ENCODE results near the gene CAPN7.

The CAPN7 gene

DNA sequence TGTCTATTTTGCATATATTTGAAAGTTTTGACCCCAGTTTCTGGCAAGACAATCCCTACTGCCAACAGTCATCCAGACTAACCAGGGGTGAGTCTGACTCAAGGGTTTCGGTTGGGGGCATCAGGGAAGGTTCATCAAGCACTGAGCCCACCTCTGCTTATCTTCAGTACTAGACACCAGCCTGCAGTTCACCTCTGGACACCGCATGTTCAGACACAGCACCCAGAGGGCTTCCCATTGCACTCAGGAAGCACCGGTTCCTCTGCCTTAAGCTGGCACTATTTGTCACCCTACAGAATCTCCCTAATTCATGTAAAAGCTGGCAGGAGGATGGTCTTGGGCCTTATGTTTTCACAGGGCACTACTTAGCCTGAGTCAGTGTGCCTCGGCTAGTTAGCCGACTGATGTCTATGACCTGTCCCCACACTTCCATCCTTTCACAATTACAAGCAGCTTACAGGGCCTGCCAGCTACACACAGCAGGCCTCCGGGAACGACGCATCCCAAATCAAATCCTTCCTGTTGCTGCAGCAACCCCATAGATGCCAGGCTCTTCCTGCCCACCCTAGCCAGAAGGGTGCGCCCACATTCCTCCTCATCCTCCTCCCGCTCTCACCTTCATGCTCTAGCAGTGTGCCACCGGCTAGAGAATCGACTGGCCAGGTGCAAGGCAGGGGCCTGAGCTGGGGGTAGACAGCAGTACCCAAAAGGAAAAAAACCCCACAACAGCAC, 73.8 kb downstream of the CAPN7 start:
- no peak for DNase-seq (ENCODE audit: low read depth, low spot score)
- Histone ChIP-seq H3K36me3 (ENCODE audit: insufficient read depth, low read length) (no peaks in the 10 kb centered on the region), H3K4me3 (no peak overlapping the region), H3K27ac (no peak overlapping the region), H3K9me3 (ENCODE audit: low read depth, low read length) (no peaks in the 10 kb centered on the region), H3K9ac (ENCODE audit: insufficient read length) (no peak overlapping the region)
- no peak for TF ChIP-seq POLR2AphosphoS5 (IDR thresholded peaks at IDR 0.05; ENCODE audit: borderline replicate concordance, low read depth, low read length)
- no peak for TF ChIP-seq FOXP2 (optimal IDR thresholded peaks at IDR 0.05; ENCODE audit: control extremely low read depth, extremely low read length, insufficient read depth)
- TF ChIP-seq EZH2 (IDR thresholded peaks at IDR 0.05): no peak

DNA sequence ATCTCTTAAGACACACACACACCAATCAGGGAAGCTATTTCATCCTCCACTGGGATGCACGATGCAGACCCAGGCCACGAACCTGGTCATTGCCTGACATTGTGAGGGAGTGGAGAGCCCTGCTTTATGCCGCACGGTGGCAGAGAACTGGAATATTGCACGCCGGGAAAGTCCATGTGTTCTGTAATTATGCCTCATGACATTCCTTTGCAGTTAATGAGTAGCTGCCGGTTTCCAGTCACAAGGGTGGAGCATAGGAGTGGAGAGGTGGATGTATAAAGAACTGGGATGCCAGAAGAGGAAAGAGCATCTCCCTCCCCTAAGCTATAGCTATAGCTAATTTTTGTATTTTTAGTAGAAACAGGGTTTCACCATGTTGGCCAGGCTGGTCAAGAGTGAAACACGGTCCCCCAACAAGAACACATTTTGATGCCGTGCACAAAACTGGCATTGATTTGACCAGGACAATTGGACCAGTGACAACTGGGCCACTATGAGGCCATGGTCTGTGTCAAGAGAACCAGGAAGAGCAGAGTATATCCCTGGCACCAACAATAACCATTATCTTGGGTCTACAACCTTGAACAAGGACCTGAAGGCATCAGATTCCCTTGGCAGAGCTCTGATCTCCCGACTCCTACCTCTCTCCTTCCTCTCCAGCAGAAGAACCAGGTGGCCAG, 74.9 kb downstream of the CAPN7 start:
- Histone ChIP-seq H3K9me3 (ENCODE audit: low read depth, low read length) (no peaks in the 10 kb centered on the region), H3K27ac (no peak overlapping the region), H3K9ac (ENCODE audit: insufficient read length) (no peak overlapping the region), H3K36me3 (ENCODE audit: insufficient read depth, low read length) (no peaks in the 10 kb centered on the region), H3K4me3 (no peak overlapping the region)
- no peak for DNase-seq (ENCODE audit: low read depth, low spot score)
- TF ChIP-seq EZH2 (IDR thresholded peaks at IDR 0.05) (no peak), POLR2AphosphoS5 (IDR thresholded peaks at IDR 0.05; ENCODE audit: borderline replicate concordance, low read depth, low read length) (no peak), FOXP2 (optimal IDR thresholded peaks at IDR 0.05; ENCODE audit: control extremely low read depth, extremely low read length, insufficient read depth) (no peak)

DNA sequence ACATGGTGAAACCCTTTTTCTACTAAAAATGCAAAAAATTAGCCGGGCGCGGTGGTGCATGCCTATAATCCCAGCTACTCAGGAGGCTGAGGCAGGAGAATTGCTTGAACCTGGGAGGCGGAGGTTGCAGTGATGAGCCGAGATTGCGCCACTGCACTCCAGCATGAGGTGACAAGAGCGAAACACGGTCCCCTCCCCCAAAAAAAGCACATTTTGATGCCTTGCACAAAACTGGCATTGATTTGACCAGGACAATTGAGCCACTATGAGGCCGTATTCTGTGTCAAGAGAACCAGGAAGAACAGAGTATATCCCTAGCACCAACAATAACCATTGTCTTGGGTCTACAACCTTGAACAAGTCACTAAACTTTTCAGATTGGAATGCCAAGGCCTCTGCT, 75.8 kb downstream of the CAPN7 start:
- Histone ChIP-seq H3K4me3 (no peak overlapping the region), H3K9ac (ENCODE audit: insufficient read length) (no peak overlapping the region), H3K36me3 (ENCODE audit: insufficient read depth, low read length) (no peaks in the 10 kb centered on the region), H3K27ac (no peak overlapping the region), H3K9me3 (ENCODE audit: low read depth, low read length) (no peaks in the 10 kb centered on the region)
- TF ChIP-seq FOXP2 (optimal IDR thresholded peaks at IDR 0.05; ENCODE audit: control extremely low read depth, extremely low read length, insufficient read depth) (no peak), POLR2AphosphoS5 (IDR thresholded peaks at IDR 0.05; ENCODE audit: borderline replicate concordance, low read depth, low read length) (no peak), EZH2 (IDR thresholded peaks at IDR 0.05) (no peak)
- DNase-seq (ENCODE audit: low read depth, low spot score): no peak

DNA sequence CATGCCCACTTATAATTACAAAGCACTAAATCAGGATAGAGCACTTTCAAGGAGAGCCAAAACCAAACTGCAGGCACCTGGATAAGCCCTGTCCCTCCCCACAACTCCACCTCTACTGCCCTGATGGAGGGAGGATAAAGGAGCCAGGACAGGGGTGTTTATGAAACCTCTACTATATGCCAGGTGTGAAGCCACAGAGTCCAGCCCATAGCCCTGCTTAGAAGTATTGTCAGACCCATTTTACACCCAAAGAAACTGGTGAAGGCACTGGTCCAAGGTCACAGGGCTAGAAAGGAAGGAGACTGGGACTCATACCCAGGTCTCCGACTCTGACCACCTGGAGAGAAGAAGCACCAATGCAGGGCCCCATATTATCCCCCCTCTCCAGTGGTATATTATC, 77.7 kb downstream of the CAPN7 start:
- H3K9me3 ChIP-seq (ENCODE audit: low read depth, low read length): no peaks in the 10 kb centered on the region
- H3K9ac ChIP-seq (ENCODE audit: insufficient read length): no peak overlapping the region
- TF ChIP-seq POLR2AphosphoS5 (IDR thresholded peaks at IDR 0.05; ENCODE audit: borderline replicate concordance, low read depth, low read length) (no peak), FOXP2 (optimal IDR thresholded peaks at IDR 0.05; ENCODE audit: control extremely low read depth, extremely low read length, insufficient read depth) (no peak), EZH2 (IDR thresholded peaks at IDR 0.05) (no peak)
- no peak overlapping the region for H3K4me3 ChIP-seq
- no peaks in the 10 kb centered on the region for H3K36me3 ChIP-seq (ENCODE audit: insufficient read depth, low read length)
- no peak for DNase-seq (ENCODE audit: low read depth, low spot score)
- no peak overlapping the region for H3K27ac ChIP-seq

DNA sequence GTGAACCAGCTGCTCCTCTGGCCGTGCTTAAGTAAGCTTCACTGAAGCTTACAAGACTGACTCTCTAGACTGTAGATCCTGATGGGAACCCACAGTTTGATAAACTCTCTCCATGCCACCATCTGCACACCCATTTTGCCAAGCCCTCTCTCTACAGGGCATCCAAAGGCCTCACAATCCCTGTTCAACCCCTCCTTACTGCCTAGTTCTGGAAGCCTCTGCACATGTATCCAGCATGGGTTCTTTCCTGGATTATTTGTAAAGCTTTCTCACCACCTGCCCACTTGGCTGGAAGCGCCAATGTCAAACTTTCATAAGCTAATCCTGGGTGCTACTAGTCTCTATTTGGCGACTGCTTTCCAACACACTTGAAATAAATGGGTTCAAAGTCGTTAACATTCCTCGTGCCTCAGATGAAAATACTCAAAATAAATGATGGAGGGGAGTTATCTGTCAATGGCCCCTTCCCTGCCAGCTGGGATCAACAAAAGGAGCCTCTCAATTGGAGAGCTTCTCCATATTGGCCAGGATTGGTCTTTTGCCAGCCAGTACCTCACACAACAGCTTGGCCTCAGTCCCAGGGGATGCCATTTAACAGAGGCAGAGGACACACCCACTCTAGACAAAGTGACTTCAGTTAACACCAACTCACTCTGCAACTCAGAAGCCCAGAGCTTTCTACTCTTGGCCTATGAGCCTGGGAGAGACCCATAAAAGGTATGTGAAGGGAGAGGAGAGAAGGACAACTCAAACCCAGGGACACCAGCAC, 78.3 kb downstream of the CAPN7 start:
- Histone ChIP-seq H3K27ac (no peak overlapping the region), H3K36me3 (ENCODE audit: insufficient read depth, low read length) (no peaks in the 10 kb centered on the region), H3K9me3 (ENCODE audit: low read depth, low read length) (no peaks in the 10 kb centered on the region), H3K9ac (ENCODE audit: insufficient read length) (no peak overlapping the region), H3K4me3 (no peak overlapping the region)
- DNase-seq (ENCODE audit: low read depth, low spot score): no peak
- TF ChIP-seq POLR2AphosphoS5 (IDR thresholded peaks at IDR 0.05; ENCODE audit: borderline replicate concordance, low read depth, low read length): no peak

DNA sequence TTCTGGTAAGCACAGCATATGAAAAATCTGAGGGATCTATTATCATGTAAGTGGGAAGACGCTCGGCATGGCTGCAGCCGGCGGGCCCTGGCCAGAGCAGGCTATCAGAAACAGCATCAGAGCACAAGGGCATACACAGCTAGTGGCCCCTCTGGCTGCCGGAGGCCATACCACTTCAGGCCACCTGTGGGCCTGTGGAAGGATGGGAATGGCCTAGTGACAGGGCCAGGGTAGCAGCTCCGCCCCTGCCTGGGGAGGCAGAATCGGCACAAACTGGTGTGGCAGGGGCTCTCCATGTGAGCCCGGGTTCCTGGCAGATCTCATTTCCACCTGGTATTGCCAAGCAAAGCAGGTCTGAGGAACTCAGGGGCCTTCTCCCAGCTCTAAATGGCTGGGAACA, 80.0 kb downstream of the CAPN7 start:
- Histone ChIP-seq H3K4me3 (no peak overlapping the region), H3K9me3 (ENCODE audit: low read depth, low read length) (no peaks in the 10 kb centered on the region), H3K9ac (ENCODE audit: insufficient read length) (no peak overlapping the region), H3K36me3 (ENCODE audit: insufficient read depth, low read length) (no peaks in the 10 kb centered on the region), H3K27ac (no peak overlapping the region)
- no peak for DNase-seq (ENCODE audit: low read depth, low spot score)
- TF ChIP-seq FOXP2 (optimal IDR thresholded peaks at IDR 0.05; ENCODE audit: control extremely low read depth, extremely low read length, insufficient read depth): no peak
- no peak for TF ChIP-seq POLR2AphosphoS5 (IDR thresholded peaks at IDR 0.05; ENCODE audit: borderline replicate concordance, low read depth, low read length)
- TF ChIP-seq EZH2 (IDR thresholded peaks at IDR 0.05): no peak

DNA sequence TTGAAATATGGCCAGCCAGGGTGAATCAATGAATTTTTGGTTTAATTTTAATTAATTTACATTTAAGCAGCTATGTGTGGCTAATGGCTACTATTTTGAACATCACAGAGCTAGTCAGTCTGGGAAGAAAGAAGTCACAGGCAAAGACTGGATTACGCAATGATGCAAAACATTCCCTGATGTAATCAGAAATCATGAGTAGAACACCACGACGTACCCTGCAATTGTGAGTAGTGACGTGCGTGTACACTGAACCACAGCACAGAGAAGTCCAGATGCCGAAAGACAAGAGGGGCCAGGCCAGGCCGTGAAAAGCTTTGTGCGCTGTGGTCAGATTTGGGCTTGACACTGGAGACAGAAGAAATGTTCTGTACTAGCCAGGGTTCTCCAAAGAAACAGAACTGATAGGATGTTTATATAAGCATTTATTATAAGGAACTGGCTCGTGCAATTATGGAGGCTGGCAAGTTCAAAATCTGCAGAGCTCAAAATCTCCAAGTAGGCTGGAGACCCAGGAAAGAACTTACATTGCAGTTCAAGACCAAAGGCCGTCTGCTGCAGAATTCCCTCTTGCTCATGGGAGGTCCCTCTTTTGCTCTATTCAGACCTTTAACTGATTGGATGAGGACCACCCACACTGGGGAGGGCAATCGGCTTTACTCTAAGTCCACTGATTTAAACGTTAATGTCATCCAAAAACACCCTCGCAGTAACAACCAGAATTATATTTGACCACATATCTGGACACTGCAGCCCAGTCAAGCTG, 81.7 kb downstream of the CAPN7 start:
- Histone ChIP-seq H3K27ac (no peak overlapping the region), H3K9ac (ENCODE audit: insufficient read length) (no peak overlapping the region), H3K4me3 (no peak overlapping the region), H3K9me3 (ENCODE audit: low read depth, low read length) (no peaks in the 10 kb centered on the region), H3K36me3 (ENCODE audit: insufficient read depth, low read length) (no peaks in the 10 kb centered on the region)
- TF ChIP-seq EZH2 (IDR thresholded peaks at IDR 0.05) (no peak), FOXP2 (optimal IDR thresholded peaks at IDR 0.05; ENCODE audit: control extremely low read depth, extremely low read length, insufficient read depth) (no peak), POLR2AphosphoS5 (IDR thresholded peaks at IDR 0.05; ENCODE audit: borderline replicate concordance, low read depth, low read length) (no peak)
- no peak for DNase-seq (ENCODE audit: low read depth, low spot score)
